ENCODE measurements around the gene PTPRA.
A peak's percentile ranks its signal among the peaks of the same experiment; 100 is the strongest.

The PTPRA gene

GRCh38 chr20:2849529-2849928, 23.8 kb upstream of the PTPRA start:
- no peak for DNase-seq (ENCODE audit: low read depth)

DNA sequence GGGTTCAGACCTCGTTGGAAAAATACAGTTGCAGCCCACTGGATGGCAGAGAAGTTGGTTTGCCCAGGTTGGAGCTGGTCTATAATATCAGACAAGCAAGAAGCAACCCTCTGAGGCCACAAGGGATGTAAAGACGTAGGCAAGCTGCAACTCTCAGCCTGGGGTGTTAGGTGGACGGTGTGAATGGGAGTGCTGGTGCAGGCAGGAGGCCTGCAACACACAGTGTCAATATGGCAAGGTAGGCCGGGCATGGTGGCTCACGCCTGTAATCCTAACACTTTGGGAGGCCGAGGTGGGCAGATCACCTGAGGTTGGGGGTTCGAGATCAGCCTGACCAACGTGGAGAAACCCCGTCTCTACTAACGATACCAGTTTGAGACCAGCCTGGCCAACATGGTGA, 22.2 kb upstream of the PTPRA start:
- DNase-seq (ENCODE audit: low read depth) = no peak

- no peak for DNase-seq (ENCODE audit: low read depth)
Measured at GRCh38 chr20:2858591-2858990, 14.7 kb upstream of the PTPRA start.

- no peak for DNase-seq (ENCODE audit: low read depth)
Measured at GRCh38 chr20:2859330-2860121, 13.8 kb upstream of the PTPRA start.

- no peak for DNase-seq (ENCODE audit: low read depth)
Measured at GRCh38 chr20:2864626-2865025, 8.7 kb upstream of the PTPRA start.

DNA sequence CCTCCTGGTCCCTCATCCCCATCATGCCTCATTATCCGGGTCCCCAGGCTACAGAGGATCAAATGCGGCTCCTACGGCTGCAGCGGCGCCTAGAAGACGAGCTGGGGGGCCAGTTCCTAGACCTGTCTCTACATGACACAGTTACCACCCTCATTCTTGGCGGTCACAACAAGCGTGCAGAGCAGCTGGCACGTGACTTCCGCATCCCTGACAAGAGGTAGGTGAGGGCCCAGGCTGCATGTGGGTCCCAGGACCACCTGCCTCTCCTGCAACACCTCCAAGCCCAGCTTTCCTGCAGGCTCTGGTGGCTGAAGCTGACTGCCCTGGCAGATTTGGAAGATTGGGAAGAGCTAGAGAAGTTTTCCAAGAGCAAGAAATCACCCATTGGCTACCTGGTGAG, 8.2 kb upstream of the PTPRA start:
- no peak for DNase-seq (ENCODE audit: low read depth)

- no peak for DNase-seq (ENCODE audit: low read depth)
Measured at GRCh38 chr20:2865630-2866029, 7.7 kb upstream of the PTPRA start.

DNA sequence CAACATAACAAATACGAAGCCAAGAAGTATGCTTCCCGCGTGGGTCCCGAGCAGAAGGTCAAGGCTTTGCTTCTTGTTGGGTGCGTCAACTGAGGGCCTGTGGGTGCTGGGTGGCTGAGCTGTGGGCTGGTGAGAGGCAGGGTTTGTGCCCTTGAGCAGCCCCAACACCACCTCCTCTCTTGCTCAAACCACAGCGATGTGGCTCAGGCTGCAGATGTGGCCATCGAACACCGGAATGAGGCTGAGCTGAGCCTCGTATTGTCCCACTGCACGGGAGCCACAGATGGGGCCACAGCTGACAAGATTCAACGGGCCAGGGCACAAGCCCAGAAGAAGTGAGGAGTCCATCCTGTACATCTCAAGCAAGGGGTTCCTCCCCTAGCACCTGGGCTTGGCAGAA, 7.0 kb upstream of the PTPRA start:
- no peak for DNase-seq (ENCODE audit: low read depth)

- no peak for DNase-seq (ENCODE audit: low read depth)
Measured at GRCh38 chr20:2867081-2867864, 6.0 kb upstream of the PTPRA start.

DNA sequence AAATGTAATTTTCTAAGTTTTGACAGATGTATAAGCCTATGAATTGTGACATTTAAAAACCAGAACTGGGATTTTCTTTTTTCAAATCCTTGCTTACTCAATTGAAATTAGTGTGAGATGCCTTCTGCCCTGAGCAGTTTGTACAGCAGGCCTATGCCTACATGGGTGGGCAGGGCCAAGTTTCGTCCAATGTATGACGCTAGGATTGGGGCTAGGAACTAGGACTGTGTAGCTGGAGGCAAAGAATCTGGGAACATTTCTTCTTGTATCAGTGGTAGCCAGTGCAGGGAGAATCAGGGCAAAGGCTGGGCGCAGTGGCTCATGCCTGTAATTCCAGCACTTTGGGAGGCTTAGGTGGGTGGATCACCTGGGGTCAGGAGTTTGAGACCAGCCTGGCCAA, 3.9 kb upstream of the PTPRA start:
- no peak for DNase-seq (ENCODE audit: low read depth)

GRCh38 chr20:2871111-2871465, 2.2 kb upstream of the PTPRA start:
- no peak for DNase-seq (ENCODE audit: low read depth)

DNA sequence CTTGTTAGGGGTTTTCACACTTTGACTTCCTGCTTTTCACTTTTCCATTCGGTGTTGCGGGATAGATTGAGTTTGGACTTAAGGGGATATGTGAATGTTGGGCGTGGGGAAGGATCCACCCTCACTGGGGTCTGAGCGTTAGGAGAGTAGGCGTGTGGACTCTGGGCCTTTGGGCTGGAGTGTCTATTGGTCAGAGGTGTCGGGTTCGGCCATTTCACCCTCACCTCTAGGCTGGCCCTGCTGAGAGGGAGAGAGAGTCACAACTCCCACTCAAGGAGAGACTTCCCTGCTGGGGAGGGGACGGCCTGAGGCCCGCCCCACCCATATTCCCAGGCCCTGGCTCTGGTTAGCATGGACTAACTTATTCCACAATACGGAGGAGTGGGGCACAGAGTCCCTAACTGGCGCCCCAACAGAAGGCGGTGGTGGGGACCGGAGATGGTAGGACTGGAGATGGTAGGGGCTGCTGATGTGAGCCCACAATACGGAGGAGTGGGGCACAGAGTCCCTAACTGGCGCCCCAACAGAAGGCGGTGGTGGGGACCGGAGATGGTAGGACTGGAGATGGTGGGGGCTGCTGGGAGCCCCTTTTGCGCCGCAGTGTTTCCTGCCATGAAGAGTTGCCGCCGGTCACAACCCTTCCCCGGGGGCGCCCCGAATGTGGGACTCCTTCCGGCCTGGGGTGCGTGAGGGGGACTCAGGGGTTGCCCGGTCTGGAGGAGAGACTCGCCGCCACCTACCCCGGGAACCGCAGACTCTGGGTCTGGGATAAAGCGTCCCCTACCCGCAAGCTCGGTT, 1.4 kb upstream of the PTPRA start:
- DNase-seq (ENCODE audit: low read depth) = no peak

- DNase-seq (ENCODE audit: low read depth) = peak; percentile 58
Measured at GRCh38 chr20:2872459-2873009, 747 bp upstream of the PTPRA start.

GRCh38 chr20:2873747-2874041, 413 bp downstream of the PTPRA start:
- peak; percentile 26 for DNase-seq (ENCODE audit: low read depth)

- no peak for DNase-seq (ENCODE audit: low read depth)
Measured at GRCh38 chr20:2874456-2874855, 1.2 kb downstream of the PTPRA start.

- DNase-seq (ENCODE audit: low read depth) = no peak
Measured at GRCh38 chr20:2875690-2876203, 2.5 kb downstream of the PTPRA start.

DNA sequence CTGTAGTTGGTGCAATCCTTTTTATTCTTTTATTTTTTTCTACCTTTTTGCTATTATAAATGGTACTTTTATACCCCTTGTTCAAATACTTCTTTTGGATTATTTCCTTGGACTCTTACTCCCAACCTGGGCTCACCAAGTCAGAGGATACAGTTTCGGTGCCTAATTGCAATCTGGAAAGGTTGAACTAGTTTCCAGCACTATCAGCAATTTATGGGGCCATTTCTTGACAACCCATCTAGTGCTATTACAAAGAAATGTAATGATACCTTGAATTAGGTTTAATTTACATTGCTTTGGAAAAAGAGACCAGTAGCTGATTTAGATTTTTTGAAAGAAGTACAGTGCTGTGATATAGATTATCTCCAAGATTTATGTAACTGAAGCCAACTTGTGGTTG, 5.2 kb downstream of the PTPRA start:
- no peak for DNase-seq (ENCODE audit: low read depth)

DNA sequence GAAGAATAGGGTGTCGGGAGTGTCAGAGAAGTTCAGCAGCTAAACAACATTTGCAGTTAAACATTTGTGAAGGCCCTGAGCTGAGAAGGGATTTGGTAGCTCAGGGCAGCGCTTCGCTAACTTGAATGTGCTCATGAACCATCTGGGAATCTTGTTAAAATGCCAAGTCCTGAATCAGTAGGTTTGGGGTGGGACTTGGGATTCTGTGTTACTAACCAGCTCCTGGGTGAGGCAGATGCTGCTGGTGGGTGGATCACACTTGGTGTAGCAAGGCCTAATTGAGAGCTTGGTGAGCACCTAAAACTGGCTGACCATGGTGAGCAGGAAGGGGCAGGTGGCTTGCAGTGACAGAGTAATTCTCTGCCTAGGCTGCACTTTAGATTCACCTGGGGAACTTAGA, 5.9 kb downstream of the PTPRA start:
- no peak for DNase-seq (ENCODE audit: low read depth)

- DNase-seq (ENCODE audit: low read depth) = no peak
Measured at GRCh38 chr20:2880650-2881049, 7.4 kb downstream of the PTPRA start.

- no peak for DNase-seq (ENCODE audit: low read depth)
Measured at GRCh38 chr20:2883726-2884637, 10.7 kb downstream of the PTPRA start.

DNA sequence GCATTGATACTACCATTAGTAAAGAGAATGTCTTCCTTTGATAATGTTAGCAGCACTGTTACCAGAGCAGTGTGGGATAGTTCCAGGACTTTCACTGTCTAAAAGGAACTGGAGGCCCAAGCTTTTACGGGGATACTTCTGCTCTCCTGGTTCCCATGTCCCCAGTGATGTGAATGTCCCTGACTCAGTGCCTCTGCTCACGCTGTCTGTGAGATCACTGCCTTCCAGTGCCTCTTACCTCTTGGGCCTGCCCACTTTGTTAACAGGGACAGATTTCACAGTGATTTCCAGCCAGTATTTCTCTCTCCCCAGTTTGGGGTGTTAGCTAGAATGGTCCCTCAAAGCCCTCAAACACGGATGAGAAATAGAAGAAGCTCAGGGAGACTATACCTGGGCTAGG, 14.4 kb downstream of the PTPRA start:
- DNase-seq (ENCODE audit: low read depth) = no peak

Measured in stimulated activated CD8-positive, alpha-beta memory T cell treated with anti-CD3 and anti-CD28 coated beads, Interleukin-15, amount 100 ng/mL, for 24 hours (primary cell).